GM04503 (cell line): ENCODE results near the gene AHI1.
A peak's percentile ranks its signal among the peaks of the same experiment; 100 is the strongest.

Experiments used
- DNase-seq: peaks from one replicate; pipeline ENCODE4 v3.0.0-alpha.2; 2012; ENCODE audit warnings: low read depth

The AHI1 gene

DNA sequence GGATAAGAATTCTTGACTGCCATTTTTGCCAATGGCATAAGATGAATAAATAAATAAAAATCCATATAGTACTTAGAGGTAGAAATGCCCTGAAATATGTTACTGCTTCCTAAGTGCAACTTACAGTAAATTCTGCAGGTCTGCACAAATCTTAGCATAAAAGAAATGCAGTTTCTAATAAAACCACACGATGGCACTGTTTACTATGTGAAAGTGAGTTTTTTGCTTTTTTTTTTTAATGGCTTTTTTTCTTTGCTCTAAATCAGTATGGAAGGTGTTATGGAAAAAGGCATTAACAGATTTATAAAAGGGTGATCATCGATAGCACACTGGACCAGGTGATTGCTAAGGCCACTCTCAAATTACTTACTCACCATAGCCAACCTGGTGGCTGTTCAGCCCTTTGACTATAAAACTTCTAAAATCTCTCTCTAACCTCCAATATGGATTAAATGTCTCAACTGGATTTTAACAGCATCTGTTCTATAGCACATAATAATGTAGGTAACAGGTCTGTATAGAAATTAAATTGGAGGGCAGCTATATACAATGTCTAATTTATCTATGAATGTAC, 45.8 kb downstream of the AHI1 start:
- DNase-seq = no peak

DNA sequence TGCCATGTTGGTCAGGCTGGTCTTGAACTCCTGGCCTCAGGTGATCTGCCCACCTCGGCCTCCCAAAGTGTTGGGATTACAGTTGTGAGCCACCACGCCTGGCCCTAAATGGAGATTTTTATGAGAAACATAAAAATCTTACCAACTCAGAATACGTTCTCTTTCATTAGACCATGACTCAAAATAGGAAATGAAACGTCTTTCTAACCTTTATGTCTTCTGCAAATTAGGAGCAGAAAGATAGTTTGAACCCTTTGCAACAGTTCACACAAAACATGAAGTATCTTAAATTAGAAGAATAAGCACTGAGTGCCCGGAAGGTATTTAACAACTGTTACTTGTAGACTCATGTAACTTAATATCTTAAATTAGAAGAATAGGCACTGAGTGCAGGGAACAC, 48.3 kb downstream of the AHI1 start:
- DNase-seq = no peak

DNA sequence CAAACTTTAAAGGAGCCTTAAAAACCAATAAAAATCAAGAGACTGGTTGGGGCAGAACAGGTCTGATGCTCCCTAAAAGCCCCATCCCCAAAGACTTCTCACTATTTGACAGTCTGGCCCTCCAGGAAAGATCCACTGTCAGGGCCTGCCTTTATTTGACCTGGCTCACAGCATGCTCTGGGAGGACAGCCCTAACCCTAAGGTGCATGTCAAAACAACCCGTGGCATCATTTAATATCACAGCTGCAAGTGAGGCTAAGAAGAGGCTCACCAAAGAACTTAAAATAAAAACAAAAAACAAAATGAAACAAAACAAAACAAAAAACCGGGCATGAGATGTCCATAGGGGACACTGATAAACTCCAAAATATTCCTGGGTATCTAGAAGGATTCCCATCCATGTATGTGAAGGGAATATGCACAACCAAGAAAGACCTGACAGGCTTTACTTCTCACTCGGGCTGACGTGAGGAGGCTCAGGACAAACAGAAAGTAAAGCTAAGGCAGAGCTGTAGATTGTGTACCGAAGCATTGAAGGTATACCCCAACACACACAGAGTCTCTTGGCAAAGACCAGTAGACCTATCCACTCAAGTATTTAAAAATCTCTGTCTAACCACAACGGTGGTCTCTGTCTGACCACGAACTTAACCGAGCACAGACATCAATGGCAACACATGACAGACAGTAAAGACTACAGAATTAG, 57.3 kb downstream of the AHI1 start:
- no peak for DNase-seq

DNA sequence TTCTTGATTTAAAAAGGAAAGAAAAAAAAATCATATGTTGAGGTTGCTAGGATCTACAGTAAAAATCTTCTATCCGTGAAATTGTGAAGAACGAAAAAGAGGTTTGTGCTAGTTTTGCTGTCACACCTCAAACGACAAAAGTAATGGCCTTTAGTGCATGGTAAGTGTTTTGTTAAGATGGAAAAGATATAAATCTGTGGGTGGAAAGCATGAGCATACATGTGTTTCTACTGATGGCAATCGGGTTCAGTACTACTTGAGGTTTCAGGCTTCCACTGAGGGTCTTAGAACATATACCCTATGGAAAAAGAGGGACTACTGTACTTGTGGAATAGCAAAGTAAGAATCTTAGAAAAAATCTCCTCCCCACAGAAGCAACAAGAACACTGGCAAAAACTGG, 58.0 kb downstream of the AHI1 start:
- DNase-seq = no peak

DNA sequence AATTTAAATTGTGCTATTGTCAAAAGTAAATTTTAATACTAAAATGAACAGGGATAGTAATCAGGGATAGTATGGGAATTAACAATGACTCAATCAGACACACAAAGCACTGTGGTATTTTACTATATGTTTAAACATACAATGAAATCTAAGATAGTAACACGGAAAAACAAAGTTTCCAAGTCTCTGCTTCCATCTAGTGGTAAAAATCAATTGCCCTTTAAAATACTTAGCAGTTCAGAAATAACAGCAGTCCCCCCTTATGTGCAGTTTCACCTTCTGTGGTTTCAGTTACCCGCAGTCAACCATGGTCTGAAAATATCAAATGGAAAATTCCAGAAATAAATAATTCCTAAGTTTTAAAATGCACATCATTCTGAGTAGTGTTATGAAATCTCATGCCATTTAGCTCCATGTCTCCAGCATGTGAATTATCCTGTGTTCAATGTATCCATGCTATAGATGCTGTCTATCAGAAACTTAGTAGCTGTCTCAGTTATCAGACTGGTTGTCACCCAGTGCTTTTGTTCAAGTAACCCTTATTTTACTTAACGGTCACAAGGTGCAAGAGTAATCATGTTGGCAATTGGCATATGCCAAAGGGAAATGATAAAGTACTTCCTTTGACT, 58.5 kb downstream of the AHI1 start:
- no peak for DNase-seq

DNA sequence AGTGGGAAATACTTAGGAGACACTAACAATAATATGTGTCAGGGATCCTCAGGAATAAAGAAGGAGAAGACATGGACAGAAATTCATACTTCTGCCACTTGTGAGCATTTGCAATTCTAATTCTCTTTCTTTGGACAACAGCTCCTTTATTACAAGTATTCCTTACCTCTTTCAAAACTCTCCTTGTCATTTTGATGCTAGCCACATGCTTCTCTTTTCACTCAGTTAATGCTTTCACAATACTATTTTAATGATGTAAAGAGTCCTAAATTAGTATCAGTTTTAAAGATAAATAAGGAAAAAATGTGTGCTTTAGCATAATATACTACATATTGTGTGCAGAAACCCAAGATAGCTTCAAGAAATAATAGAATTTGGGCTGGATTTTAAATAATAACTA, 62.5 kb downstream of the AHI1 start:
- no peak for DNase-seq

DNA sequence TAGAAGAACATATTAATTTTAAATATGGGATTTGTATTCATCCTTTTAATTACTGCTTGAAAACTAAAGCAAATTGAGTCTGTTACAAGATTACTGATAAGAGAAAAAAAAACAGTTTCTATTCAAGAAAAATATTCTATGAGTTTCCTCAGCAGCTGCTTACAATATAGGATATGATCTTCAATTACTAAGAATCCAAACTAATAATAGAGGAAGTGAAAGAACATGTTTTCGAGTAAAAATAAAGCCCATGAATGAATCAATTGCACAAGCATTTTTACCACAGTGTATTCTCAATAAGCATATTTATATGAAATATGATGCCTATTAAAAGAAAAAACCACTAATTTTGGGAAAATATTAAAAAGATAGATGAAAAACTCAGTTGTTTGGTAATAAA, 63.4 kb downstream of the AHI1 start:
- DNase-seq = no peak

DNA sequence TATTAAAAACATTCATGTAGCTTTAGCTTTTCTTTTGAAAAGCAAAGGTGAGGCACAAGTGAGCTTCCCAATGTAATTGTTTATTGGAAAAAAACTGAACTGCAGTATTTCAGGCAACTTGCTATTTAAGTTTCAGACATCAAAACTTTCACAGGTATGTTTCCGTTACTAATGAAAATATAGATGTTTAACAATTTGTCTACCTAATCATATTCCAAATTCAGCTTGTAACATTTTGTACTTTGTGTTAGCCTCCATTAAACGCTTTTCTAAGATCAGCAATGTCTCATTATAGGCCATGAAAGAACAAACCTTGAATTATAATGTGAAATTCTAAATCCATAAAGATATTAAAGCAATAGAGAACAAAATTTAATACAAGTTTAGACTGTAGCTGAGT, 69.5 kb downstream of the AHI1 start:
- DNase-seq = no peak

DNA sequence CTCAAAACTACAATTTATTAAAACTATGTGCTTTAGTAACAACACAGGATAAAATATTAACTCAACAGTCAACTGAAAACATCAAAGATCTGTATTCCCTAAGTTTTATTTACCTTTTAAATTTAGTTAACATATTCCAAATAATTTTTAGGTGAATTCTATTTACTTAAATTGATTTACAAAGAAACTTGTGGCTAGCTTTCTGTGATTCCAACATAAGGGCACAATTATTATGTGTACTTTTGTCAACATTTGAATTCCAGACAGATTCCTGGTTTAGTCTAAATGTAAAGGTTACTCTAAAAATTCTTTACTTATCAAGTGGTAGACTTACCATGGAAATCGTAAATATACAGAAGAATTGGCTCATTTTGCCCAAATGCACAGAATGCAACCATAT, 70.7 kb downstream of the AHI1 start:
- no peak for DNase-seq

DNA sequence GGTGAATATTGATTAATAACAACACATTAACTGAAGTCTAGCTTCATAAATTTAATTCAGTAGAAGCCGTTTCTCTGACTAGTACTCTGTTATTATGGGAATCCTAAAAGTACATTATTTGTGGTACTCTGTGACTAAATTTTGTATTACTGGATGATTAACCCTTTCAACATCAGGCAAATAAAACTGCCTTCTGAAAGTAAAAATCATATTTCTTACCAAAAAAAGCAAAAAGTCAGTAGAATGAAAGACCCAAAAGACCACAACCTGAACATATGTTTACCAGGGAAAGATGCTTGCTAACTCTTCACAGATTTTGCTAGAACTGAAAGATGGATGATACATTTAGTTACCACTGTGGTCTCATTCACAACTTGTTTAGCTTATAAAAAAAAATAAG, 73.2 kb downstream of the AHI1 start:
- DNase-seq = no peak

DNA sequence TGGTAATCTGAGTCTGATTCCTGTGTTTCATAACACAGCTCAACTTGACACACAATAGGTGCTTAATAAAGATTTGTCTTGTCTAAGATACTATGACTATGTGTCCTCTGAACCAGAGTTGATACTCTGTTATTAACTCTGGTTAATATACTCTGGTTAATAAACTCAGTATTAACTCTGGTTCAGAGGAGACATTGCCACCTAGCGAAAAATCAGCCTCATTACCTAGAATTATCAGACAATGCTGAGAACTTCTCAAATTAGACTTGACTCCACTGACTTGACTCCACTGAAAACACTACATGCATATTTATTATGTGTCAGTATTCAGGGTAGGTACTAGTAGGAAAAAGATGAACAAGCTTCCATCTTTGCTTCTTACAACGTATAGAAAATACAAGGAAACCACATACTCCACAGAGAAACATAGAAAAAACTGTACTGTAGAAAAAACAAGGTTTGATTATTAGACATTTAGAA, 73.9 kb downstream of the AHI1 start:
- peak; percentile 5 for DNase-seq

DNA sequence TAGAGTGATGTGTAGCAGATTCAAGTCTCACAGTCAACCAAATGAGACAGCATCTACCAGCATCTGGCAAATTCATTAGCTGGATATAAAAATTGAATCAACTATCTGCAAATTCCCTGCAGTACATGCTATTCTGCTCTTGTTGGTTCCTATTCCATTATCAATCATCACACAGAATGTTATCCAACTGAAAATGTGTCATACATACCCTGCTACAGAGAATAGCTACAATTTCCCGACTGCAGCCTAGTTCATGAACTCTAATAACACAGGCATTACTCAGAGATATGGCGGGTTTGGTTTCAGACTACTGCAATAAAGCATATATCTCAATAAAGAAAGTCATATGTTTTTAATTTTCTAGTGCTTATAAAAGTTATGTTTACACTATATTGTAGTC, 78.4 kb downstream of the AHI1 start:
- peak; percentile 27 for DNase-seq

DNA sequence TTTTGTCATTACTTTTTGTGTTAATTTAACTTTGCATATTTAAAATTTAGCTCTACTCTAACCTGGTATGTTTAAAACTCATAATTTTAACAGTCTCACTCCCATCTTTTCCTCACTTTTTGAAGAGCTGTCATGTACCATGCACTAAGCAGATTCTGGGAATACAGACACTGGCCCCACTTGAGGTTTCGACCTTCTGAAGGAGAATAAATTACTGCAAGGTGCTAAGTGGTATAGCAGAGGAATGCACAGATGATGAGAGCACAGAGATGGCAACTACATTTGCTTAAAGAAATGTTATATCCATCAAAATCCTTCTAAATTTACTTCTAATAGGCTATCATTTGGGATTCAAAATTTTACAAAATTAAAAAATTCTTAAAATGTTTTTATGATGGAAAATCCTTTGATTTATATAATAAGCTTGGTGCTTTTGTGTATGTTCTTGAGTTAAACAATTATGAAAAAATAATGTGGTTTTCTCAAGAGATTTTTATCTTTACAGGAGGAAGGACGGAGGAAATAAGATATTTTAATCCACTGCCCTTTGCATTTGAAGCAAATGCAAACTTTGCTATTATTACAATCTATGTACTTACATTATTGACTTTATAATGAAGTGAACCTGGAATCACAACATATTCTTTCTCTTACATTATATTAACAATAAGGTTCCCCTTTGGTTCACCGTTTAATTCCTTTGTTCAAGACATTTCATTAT, 79.3 kb downstream of the AHI1 start:
- DNase-seq = no peak

DNA sequence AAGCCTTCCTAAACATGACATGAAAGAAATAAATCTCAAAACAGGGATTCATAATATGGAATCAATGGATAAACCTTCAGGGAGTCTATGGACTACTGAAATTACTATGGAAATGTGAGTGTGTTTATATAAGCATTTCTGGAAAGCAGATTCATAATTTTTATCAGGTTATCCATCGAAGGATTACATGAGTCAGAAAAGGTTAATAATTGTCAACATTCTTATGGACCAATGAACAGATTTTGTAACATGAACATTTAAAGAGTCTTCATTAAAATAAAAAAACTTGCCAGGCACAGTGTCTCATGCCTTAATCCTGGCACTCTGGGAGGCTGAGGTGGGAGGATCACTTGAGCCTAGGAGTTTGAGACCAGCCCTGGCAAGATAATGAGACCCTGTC, 84.8 kb downstream of the AHI1 start:
- no peak for DNase-seq

DNA sequence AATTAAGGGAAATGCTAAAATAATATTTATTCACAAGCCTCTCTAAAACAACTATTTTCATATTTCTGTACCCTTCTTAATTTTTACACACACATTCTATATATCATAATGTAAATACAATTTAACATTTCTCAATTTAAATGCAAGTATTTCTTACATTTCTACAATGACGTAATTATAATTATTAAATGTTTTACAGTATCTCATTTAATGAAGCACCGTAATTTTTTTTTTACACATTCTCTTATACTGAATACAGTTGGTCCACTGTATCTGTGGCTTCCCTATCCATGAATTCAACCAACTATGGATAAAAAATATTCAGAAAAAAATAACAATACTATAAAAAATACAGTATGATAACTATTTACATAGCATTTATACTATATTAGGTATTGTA, 85.7 kb downstream of the AHI1 start:
- DNase-seq = no peak

DNA sequence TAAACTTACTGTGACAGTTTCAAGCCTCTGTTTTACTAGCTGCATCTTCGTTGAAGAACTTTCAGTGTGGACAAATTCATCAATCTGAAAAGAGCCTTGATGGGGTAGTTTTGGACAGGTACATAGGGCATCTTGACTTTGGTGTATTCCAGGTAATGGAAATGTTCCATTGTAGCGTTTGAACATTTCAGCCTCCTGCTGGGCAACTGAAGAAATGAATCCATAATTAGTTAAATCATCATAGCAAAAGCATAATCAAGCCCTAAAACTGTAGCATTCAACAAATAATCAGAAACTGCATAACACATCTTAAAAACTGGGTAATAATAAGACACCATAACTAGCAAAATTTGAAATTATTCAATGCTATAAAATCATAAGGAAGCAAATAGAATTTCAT, 86.2 kb downstream of the AHI1 start:
- DNase-seq = no peak

DNA sequence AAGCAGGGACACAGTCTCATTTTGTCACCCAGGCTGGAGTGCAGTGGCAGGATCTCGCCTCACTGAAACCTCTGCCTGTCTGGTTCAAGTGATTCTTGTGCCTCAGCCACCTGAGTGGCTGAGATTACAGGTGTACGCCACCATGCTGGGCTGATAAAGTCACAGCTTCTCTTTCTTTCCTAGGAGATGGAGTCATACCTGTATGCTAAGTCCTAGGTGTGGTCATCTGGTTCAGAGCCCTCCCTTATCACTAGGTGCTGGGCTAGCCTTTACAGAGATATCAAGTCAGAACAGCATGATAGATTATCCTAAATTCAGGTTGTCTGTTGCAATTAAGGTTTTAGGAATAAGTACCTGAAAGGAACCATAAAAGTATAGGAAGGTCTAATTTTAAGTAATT, 86.7 kb downstream of the AHI1 start:
- no peak for DNase-seq

DNA sequence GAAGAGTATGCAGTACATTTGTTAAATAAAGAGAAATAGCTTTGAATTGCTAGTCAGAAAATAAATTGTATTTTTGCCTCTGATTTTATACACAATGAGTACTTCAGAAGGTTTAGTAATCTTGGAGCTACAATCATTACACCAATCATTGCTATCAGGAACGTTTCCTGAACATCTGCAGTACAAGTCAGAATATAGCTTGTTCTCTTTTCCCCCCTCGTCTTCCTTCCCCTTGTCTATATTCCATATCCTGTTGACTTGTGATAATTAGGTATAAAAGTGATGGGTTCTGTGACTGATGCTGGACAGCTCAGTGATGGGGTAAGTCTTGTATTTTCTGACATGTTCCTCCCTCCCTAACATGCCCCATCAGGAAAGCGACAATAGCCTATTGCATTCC, 94.0 kb downstream of the AHI1 start:
- no peak for DNase-seq

DNA sequence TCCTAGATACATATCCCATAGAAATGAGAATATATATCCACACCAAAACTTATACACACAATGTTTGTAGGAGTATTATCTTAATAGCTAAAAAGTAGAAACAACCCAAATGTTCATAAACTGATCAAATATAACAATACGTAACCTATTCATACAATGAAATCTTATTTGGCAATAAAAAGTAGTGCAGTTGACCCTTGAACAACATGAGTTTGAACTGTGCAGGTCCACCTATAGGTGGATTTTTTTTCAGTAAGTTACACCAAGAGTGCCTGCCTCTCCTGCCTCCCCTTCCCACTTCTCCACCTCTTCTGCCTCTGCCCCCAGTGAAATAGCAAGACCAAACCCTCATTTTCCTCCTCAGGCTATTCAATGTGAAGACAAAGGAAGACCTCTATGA, 95.2 kb downstream of the AHI1 start:
- DNase-seq = no peak

DNA sequence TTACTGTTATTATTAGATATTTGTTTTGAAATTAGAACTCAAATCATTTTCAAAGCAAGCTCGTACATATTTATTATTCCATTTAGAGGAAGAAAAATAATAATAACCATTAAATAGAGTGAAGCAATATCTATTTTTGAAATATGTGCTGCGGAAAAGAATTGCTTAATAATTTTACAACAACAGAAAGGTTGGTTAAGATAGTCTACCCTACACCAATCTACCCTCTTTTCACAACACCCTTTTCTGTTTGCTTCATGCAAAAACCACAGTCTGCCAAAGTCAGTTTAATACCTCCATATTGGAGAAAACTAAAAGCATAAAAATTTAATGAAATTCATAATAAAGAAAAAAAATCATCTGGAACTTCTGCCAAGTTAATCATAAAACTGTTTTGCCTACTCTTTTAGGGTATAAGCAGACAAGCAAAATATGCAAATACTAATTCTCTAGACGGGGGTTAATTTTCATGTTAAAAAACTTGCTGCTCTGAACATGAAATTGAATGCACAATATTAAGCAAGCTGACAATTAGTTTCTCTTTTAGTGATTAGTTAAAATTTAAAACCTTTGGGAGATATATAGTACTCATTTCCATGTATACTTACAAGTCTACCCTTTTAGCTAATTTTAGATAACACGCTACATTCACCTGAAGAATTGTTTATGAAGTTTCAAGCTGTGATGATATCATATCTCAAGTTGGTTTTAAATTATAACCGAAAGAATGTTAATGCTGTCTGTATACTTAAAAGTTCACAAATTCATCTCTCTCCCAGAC, 100.2 kb downstream of the AHI1 start:
- no peak for DNase-seq

DNA sequence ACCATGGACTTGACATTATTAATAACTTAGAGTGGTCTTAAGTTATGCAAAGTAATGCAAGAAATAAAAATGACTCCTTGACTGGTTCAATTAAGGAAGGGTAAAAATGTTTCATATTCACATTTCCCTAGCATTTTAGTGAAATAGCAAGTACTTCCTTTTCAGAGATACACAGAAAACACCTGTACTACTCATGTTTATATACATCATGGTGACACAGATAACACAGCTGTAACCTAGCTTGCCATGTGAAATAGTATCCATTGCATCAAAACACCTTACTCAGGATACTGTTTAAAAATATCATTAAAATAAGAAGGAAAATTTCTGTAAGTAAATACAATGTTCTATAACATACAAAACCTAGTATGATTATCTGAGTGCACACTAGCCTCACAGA, 102.4 kb downstream of the AHI1 start:
- no peak for DNase-seq

DNA sequence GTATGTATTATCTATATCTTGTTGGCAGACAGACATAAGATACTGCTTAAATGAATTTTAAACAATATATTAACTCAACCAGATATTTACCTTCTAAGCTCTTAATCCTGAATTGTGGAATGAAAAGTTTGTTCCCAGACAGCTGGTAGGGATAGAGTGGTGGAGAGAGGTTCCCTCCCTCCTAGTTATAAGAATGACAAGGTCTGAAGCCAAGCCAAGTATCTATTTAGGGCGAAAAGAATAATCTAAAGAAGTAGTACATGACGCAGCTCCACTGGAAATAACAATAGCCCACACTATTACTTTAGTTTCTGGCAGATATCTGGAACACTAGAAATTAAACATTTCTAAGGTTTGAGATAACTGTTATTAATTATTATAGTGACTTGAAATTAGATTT, 104.3 kb downstream of the AHI1 start:
- no peak for DNase-seq
